ENCODE data around the gene USH1C.

Gene USH1C

DNA sequence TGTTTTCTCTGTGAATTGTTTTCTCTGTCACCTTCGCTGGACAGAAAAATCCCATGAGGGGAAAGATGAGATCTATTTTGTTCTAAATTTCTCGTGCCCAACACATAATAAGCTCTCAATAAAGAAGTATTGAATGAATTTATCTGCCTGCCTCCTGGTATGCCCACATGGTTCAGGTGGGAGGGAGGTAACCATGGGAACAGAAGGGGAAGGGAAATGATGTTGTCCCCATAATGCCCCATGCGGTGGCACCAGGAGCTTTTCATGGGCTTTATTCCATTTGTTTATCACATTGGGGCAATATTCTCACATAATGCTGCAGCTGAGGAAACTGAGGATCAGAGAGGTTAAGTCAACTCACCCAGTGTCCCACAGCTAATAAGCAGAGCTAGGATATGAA, 8.7 kb downstream of the USH1C start:
- H3K4me3 ChIP-seq (ENCODE audit: control insufficient read depth, low read depth, low read length): no peak overlapping the region
- DNase-seq (ENCODE audit: low read depth): no peak
- TF ChIP-seq, protein P1, sequence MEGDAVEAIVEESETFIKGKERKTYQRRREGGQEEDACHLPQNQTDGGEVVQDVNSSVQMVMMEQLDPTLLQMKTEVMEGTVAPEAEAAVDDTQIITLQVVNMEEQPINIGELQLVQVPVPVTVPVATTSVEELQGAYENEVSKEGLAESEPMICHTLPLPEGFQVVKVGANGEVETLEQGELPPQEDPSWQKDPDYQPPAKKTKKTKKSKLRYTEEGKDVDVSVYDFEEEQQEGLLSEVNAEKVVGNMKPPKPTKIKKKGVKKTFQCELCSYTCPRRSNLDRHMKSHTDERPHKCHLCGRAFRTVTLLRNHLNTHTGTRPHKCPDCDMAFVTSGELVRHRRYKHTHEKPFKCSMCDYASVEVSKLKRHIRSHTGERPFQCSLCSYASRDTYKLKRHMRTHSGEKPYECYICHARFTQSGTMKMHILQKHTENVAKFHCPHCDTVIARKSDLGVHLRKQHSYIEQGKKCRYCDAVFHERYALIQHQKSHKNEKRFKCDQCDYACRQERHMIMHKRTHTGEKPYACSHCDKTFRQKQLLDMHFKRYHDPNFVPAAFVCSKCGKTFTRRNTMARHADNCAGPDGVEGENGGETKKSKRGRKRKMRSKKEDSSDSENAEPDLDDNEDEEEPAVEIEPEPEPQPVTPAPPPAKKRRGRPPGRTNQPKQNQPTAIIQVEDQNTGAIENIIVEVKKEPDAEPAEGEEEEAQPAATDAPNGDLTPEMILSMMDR (IDR thresholded peaks at IDR 0.05; ENCODE audit: control insufficient read depth, insufficient read depth, low read depth, low read length, missing control alignments): no peak

DNA sequence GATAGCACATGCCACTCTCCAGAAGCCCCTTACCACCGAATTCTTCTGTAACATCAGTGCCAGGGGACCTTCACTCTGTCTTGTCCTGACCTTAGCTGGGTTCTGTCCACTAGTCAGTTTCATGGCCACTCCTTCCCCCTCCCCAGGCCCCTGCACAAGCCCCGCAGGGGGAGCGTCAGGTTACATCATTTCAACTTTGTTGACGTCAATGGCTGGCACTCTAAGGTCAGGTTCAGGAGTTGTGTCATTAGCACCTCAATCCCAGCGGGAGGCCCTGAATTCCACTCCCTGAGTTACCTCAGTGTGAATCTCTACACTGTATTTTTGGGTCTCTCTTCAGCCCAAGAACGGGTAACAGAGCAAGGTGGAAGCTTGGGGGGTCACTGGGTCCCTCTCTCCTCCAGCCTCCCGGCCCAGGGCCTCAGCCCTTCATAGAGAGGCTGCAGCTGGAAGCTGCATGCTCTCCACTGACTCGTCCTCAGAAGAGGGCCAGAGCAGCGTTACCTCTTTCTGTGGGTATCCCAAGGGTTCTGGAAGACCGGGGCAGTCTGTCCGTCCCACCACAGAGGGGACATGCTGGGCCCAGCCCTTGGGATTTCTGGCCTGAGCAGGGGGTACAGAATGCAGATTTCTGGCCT, 10.3 kb downstream of the USH1C start:
- no peak overlapping the region for H3K4me3 ChIP-seq (ENCODE audit: control insufficient read depth, low read depth, low read length)
- TF ChIP-seq, protein P1 (IDR thresholded peaks at IDR 0.05; ENCODE audit: control insufficient read depth, insufficient read depth, low read depth, low read length, missing control alignments): no peak
- no peak for DNase-seq (ENCODE audit: low read depth)

DNA sequence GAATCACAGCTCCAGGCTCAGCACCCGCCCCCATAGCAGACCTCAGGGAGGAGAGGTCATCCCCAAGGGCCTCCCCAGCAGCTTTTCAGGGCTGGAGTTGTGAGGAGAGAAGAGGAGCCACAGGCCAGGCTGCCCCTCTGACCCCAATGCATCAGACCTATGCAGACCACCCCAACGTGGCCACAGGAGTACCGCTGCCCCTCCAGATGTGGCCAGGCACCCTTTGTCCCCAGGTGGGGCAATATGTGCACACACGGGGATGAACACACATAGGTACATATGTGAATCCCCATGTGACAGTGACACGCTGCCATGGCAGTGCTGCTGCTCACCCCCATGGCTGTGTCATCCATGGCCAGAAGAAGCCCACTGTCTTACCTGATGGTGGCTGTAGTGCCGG, 10.9 kb downstream of the USH1C start:
- no peak for DNase-seq (ENCODE audit: low read depth)
- TF ChIP-seq, protein P1 (IDR thresholded peaks at IDR 0.05; ENCODE audit: control insufficient read depth, insufficient read depth, low read depth, low read length, missing control alignments): no peak
- H3K4me3 ChIP-seq (ENCODE audit: control insufficient read depth, low read depth, low read length): no peak overlapping the region

DNA sequence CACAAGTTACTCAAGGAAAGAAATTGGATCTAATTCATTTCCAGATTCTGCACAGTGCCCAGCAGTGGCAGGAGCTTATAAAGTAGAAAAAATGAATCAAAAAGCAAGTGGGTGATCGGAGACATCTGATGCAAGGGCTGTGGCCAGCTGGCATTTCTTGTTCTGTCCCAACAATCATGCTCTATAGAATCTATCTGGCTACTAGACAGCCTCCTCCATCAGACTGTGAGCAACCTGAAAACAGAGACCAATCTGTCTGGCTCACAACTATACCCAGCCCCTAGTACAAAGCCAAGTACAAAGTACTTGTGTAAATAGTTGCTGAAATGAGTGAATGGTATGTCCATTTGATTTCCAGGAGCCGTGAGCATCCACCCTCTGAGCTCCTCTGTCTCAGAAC, 11.4 kb downstream of the USH1C start:
- TF ChIP-seq, protein P1 (IDR thresholded peaks at IDR 0.05; ENCODE audit: control insufficient read depth, insufficient read depth, low read depth, low read length, missing control alignments): no peak
- no peak for DNase-seq (ENCODE audit: low read depth)

DNA sequence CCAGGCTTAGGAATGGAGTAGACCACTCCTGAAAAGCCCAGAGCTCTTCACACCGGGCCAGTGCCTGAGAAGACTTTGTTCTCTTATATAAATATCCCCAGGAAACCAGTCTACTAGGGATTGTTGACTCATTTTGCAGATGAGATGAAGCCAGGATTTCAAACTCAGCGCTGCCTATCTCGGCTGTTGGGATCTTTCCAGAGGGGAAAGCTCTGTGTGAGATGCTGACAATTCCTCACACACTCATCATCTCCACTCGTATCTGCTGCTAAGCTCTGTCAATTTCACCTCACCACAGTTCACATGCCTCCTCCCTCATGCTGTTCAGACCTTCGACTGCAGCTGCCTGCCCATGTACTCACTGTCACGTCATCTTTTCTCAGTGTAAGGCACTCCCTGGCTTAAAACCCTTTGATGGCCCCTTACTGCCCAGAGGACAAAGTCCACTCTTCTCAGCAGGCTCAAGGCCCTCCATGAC, 12.5 kb downstream of the USH1C start:
- H3K4me3 ChIP-seq (ENCODE audit: control insufficient read depth, low read depth, low read length): no peak overlapping the region
- TF ChIP-seq, protein P1 (IDR thresholded peaks at IDR 0.05; ENCODE audit: control insufficient read depth, insufficient read depth, low read depth, low read length, missing control alignments): no peak
- DNase-seq (ENCODE audit: low read depth): peak; percentile 55

More for the DNA sequence above, 11.4 kb downstream of the USH1C start:
- no peak overlapping the region for H3K4me3 ChIP-seq (ENCODE audit: control insufficient read depth, low read depth, low read length)

DNA sequence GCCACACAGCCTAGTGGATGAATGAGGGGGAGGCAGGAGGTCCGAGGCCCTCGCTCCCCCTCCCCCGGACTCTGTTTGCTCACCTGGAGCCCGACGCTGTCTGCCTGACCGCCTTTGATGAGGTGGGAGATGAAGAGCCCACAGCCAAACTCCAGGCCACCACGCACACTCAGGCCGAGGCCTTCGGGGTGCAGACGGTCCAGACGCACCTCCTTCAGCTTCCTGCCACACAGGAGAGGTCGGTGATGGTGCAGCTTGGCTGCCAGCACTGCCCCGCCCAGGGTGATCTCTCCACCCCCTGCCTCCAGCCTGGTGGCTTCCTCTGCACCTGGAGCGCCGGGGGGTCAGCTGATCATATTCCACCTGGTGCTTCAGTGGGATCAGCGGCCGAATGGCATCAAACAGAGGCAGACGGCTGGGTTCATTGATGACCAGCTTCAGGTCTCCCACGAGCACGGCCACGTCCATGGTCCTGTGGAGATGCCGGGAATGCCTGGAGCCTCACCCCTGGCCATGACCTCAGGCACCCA, 13.1 kb downstream of the USH1C start:
- no peak overlapping the region for H3K4me3 ChIP-seq (ENCODE audit: control insufficient read depth, low read depth, low read length)
- TF ChIP-seq, protein P1 (IDR thresholded peaks at IDR 0.05; ENCODE audit: control insufficient read depth, insufficient read depth, low read depth, low read length, missing control alignments): no peak
- no peak for DNase-seq (ENCODE audit: low read depth)
